ENCODE results near the gene GCA.

GRCh38 chr2:162381851-162382250, 37.9 kb downstream of the GCA start:
- TF ChIP-seq CTCF (IDR thresholded peaks at IDR 0.05), result no peak
- TF ChIP-seq ELK1 (IDR thresholded peaks at IDR 0.05; ENCODE audit: low read depth, low read length), result no peak
- TF ChIP-seq POLR2A (IDR thresholded peaks at IDR 0.05; ENCODE audit: low read length), result no peak
- TF ChIP-seq KDM5A (IDR thresholded peaks at IDR 0.05), result no peak
- no peak for TF ChIP-seq RCOR1 (IDR thresholded peaks at IDR 0.05; ENCODE audit: low read depth, low read length)
- TF ChIP-seq RAD21 (conservative IDR thresholded peaks at IDR 0.05 in 1 of 2, IDR thresholded peaks at IDR 0.05 in 1 of 2), result no peak
